HG02763 (cell line): Measurements from ENCODE around the gene FAT1.

Experiments
- ATAC-seq: cut with Tn5 transposase; IDR thresholded peaks from one replicate; pipeline ENCODE4 v1.9.1; 2021; ENCODE audit warnings: mild to moderate bottlenecking, moderate library complexity; ENCODE audit not compliant: unreplicated experiment

The FAT1 gene

GRCh38 chr4:186725469-186726425 lies 2.1 kb upstream of the FAT1 start:
- no peak for ATAC-seq

GRCh38 chr4:186724864-186725468 lies 1.3 kb upstream of the FAT1 start:
- no peak for ATAC-seq

- ATAC-seq: no peak
These were observed 605 bp upstream of the FAT1 start for GRCh38 chr4:186724058-186724863.

- no peak for ATAC-seq
These were observed 812 bp downstream of the FAT1 start for GRCh38 chr4:186722796-186723291.

GRCh38 chr4:186719925-186720694 lies 3.5 kb downstream of the FAT1 start:
- ATAC-seq: no peak

GRCh38 chr4:186717556-186717955 lies 6.1 kb downstream of the FAT1 start:
- no peak for ATAC-seq

- no peak for ATAC-seq
These were observed 8.6 kb downstream of the FAT1 start for GRCh38 chr4:186715077-186715476.

- ATAC-seq: no peak
These were observed 9.5 kb downstream of the FAT1 start for GRCh38 chr4:186714006-186714675.

- no peak for ATAC-seq
These were observed 11.0 kb downstream of the FAT1 start for GRCh38 chr4:186712690-186713089.

- no peak for ATAC-seq
These were observed 13.0 kb downstream of the FAT1 start for GRCh38 chr4:186710521-186711119.

- ATAC-seq: no peak
These were observed 14.1 kb downstream of the FAT1 start for GRCh38 chr4:186709517-186709916.

- ATAC-seq: no peak
These were observed 15.1 kb downstream of the FAT1 start for GRCh38 chr4:186708554-186708953.

GRCh38 chr4:186707996-186708395 lies 15.7 kb downstream of the FAT1 start:
- no peak for ATAC-seq

GRCh38 chr4:186707574-186707973 lies 16.1 kb downstream of the FAT1 start:
- ATAC-seq: no peak

GRCh38 chr4:186704057-186704456 lies 19.6 kb downstream of the FAT1 start:
- ATAC-seq: no peak

- no peak for ATAC-seq
These were observed 20.1 kb downstream of the FAT1 start for GRCh38 chr4:186703510-186703909.

- ATAC-seq: no peak
These were observed 20.7 kb downstream of the FAT1 start for GRCh38 chr4:186702940-186703339.

GRCh38 chr4:186702297-186702696 lies 21.4 kb downstream of the FAT1 start:
- ATAC-seq: no peak

- ATAC-seq: no peak
These were observed 21.9 kb downstream of the FAT1 start for GRCh38 chr4:186701788-186702187.

GRCh38 chr4:186701273-186701672 lies 22.4 kb downstream of the FAT1 start:
- ATAC-seq: no peak
